ENCODE data around the gene MRPS27.

GRCh38 chr5:72368271-72368670 lies 48.2 kb upstream of the MRPS27 start:
- TF ChIP-seq CTCF (conservative IDR thresholded peaks at IDR 0.05) (no peak), ZFX (IDR thresholded peaks at IDR 0.05) (no peak)
